DND-41 (cell line): ENCODE data around the gene HEBP1.

Source experiments
- EZH2 ChIP-seq: IDR thresholded peaks from 3 replicates; pipeline ENCODE4 v1.6.1; 2012; ENCODE audit warnings: borderline replicate concordance, low read depth, mild to moderate bottlenecking, moderate library complexity, low read length, inconsistent platforms; ENCODE audit not compliant: severe bottlenecking
- TF ChIP-seq, protein P1 (sequence below): IDR thresholded peaks from 2 replicates; pipeline ENCODE4 v1.5.1; 2012; ENCODE audit warnings: borderline replicate concordance, low read length, moderate library complexity, mild to moderate bottlenecking; ENCODE audit not compliant: poor library complexity, severe bottlenecking; ENCODE audit errors: extremely low read depth

DNA sequence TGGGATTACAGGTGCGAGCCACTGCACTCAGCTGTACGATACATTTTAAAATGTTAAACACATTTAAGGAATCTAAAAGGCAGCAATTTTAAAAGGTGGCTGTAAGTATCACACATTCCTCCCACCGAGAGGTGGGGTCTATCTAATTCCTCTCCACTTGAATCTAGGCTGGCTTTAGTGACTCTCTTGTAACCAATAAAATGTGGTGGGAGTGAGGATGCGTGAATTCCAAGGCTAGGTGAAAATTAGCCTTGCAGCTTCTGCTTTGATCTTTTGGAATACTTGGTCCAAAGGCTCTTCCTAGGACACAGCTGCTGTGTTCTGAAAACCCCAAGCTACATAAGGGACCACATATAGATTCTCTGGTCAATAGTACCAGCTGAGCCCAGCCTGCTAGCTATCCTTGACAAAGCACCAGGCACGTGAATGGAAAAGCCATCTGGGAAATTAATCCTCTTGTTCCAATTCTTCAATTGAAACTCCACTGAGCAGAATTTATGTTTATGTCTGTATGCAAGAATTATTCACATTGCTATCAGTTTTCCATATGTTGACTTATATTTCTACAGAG, 39.3 kb downstream of the HEBP1 start:
- TF ChIP-seq, protein P1, sequence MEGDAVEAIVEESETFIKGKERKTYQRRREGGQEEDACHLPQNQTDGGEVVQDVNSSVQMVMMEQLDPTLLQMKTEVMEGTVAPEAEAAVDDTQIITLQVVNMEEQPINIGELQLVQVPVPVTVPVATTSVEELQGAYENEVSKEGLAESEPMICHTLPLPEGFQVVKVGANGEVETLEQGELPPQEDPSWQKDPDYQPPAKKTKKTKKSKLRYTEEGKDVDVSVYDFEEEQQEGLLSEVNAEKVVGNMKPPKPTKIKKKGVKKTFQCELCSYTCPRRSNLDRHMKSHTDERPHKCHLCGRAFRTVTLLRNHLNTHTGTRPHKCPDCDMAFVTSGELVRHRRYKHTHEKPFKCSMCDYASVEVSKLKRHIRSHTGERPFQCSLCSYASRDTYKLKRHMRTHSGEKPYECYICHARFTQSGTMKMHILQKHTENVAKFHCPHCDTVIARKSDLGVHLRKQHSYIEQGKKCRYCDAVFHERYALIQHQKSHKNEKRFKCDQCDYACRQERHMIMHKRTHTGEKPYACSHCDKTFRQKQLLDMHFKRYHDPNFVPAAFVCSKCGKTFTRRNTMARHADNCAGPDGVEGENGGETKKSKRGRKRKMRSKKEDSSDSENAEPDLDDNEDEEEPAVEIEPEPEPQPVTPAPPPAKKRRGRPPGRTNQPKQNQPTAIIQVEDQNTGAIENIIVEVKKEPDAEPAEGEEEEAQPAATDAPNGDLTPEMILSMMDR = no peak
- no peak for TF ChIP-seq EZH2
